Spinal cord (tissue), 10 donors: ENCODE data around the gene AGPAT3. TPM values are rescaled to one million over a fixed set of nuclear protein-coding genes. Genes with fewer than 3 reads are reported as not detected.

ENCODE experiments used
- DNase-seq, 6 donors: peaks; one replicate each; pipeline versions ENCODE4 v3.0.0 to v3.0.0-alpha.2; 2013 to 2015; ENCODE audit warnings: low spot score in 6 of 6, low read depth in 4 of 6
- H3K27ac ChIP-seq: one replicate; pipeline ENCODE4 v1.5.1; 2013; ENCODE audit warnings: low read depth, low read length, control low read depth
- H3K27me3 ChIP-seq: one replicate; pipeline ENCODE4 v1.6.1; 2013; ENCODE audit warnings: low read length; ENCODE audit not compliant: control insufficient read depth, insufficient read depth
- H3K36me3 ChIP-seq: one replicate; pipeline ENCODE4 v1.6.1; 2013; ENCODE audit warnings: low read length; ENCODE audit not compliant: control insufficient read depth, insufficient read depth
- H3K4me1 ChIP-seq: one replicate; pipeline ENCODE4 v1.6.1; 2013; ENCODE audit warnings: low read length; ENCODE audit not compliant: control insufficient read depth, insufficient read depth
- H3K4me3 ChIP-seq: one replicate; pipeline ENCODE4 v1.5.1; 2013; ENCODE audit warnings: low read depth, low read length, control low read depth
- H3K9me3 ChIP-seq: one replicate; pipeline ENCODE4 v1.6.1; 2013; ENCODE audit warnings: low read length; ENCODE audit not compliant: control insufficient read depth, insufficient read depth
- WGBS: methylation state at CpG from one replicate; pipeline ENCODE4 v1.1.5; 2013; ENCODE audit warnings: missing lambda C conversion rate; ENCODE audit not compliant: insufficient coverage; 5-methylcytosine and 5-hydroxymethylcytosine counted together
- polyA plus RNA-seq, 2 donors: library from polyadenylated mRNA; unstranded; fragments of 120-200 nt; gene quantifications; one replicate each; pipeline ENCODE4 v1.2.1, GENCODE V29; 2013; ENCODE audit not compliant: insufficient read length in 2 of 2
- total RNA-seq, 2 donors: library from RNA; depleted of rRNA in 1 of 2; stranded (reverse); fragments of 120-200 nt in 1 of 2; fragments of >200 nt in 1 of 2; gene quantifications; one replicate each; pipeline versions ENCODE4 v1.2.3 to v1.2.4, GENCODE V29; 2013 to 2014
- donor health status: healthy.

The AGPAT3 gene
- total and polyA plus RNA-seq, 4 donors, result 33.7 to 63.3 (median 49.3) TPM

GRCh38 chr21:43868461-43868860 is 3.4 kb downstream of the AGPAT3 start:
- WGBS, result 89% methylated on average over 4 of the region's 6 CpGs
- no peak for DNase-seq

GRCh38 chr21:43869486-43870325 is 4.7 kb downstream of the AGPAT3 start:
- H3K27me3 ChIP-seq, result no peaks in the 10 kb centered on the region
- H3K4me3 ChIP-seq, result no peak overlapping the region
- H3K36me3 ChIP-seq, result peaks cover 27% of the 10 kb centered on the region
- WGBS, result 86% methylated on average over 15 of the region's 21 CpGs
- H3K9me3 ChIP-seq, result no peaks in the 10 kb centered on the region
- DNase-seq, result no peak
- H3K4me1 ChIP-seq, result peaks cover 19% of the 10 kb centered on the region
- no peak overlapping the region for H3K27ac ChIP-seq

More at GRCh38 chr21:43868461-43868860, 3.4 kb downstream of the AGPAT3 start:
- no peaks in the 10 kb centered on the region for H3K9me3 ChIP-seq
- H3K27me3 ChIP-seq, result no peaks in the 10 kb centered on the region
- no peak overlapping the region for H3K4me3 ChIP-seq
- no peak overlapping the region for H3K27ac ChIP-seq
- H3K4me1 ChIP-seq, result peaks cover 23% of the 10 kb centered on the region
- peaks cover 27% of the 10 kb centered on the region for H3K36me3 ChIP-seq

DNA sequence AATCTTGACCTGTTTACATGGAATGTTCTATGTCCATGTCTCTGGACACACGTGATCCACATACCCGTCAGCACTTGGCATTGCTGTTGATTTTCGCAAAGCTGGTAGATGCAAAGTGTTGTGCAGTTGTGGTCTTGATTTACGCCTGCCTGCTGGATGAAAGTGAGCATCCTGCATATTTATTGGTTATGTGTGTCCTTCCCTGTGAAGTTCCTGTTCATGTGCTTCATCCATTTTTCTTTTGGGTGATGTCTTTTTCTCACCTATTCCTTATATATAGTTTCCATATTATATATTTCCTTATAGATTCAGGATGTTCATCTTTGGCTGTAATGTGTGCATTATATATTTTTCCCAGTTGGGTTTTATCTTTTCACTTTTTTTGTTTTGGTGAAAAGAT is 6.5 kb downstream of the AGPAT3 start:
- WGBS, result 100% methylated on average over 4 of the region's 4 CpGs
- no peak overlapping the region for H3K27ac ChIP-seq
- peaks cover 27% of the 10 kb centered on the region for H3K36me3 ChIP-seq
- H3K4me3 ChIP-seq, result no peak overlapping the region
- no peak for DNase-seq
- H3K27me3 ChIP-seq, result no peaks in the 10 kb centered on the region
- H3K4me1 ChIP-seq, result peaks cover 16% of the 10 kb centered on the region
- H3K9me3 ChIP-seq, result no peaks in the 10 kb centered on the region

DNA sequence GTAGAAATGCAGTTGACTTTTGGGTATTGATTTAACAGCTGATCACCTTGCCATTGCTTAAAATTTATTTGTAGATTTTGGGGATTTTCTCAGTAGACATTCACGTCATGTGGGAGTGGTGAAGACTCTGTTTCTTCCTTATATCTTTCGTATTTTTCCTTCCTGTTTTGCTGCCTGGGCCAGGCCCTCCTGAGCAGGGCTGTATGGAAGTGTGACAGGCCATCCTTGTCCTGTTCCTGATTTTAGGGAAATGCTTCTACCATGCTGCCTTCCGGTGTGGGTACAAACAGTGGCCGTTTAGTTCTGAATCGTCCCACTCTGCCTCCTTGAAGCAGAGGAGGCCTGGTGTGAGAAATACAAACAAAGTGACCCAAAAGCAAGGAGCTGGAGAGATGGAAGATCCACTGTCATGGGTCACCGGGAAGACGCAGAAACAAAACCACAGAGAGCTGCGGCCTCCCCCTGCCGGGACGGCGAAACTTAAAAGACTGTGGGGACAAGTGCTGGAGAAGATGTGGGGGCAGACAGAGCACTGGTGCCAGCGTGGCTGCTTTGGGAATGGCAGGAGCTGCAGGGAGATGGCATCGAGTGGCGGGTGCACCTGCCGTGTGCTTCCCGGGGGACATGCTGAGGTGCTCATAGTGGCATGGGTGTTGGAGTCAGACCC is 7.6 kb downstream of the AGPAT3 start:
- Histone ChIP-seq H3K4me1 (peaks cover 5% of the 10 kb centered on the region), H3K27me3 (no peaks in the 10 kb centered on the region), H3K27ac (no peak overlapping the region), H3K36me3 (peaks cover 21% of the 10 kb centered on the region), H3K4me3 (no peak overlapping the region), H3K9me3 (no peaks in the 10 kb centered on the region)
- 96% methylated on average over 12 of the region's 16 CpGs for WGBS
- no peak for DNase-seq

DNA sequence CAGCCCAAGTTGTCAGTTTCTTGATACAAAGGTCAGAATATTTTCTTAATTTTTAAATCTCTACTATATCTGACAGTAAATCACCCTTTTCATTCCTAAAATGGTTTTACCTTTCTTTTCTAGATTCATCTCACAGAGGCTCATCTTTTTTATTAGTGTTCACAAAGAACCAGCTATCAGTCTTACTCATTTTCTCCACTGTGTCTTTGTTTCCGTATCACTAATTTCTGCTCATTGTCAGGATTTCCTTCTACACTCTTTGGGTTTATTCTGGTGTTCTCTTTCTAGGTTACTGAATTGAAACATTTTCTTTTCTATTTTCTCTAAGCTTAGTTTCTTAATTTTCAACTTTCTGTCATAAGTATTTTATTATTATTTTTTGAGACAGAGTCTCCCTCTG is 8.7 kb downstream of the AGPAT3 start:
- Histone ChIP-seq H3K36me3 (peaks cover 23% of the 10 kb centered on the region), H3K4me3 (no peak overlapping the region), H3K27ac (no peak overlapping the region), H3K27me3 (no peaks in the 10 kb centered on the region), H3K9me3 (no peaks in the 10 kb centered on the region), H3K4me1 (peaks cover 5% of the 10 kb centered on the region)
- no CpG with 5 or more reads among the region's 1 CpG for WGBS
- DNase-seq, result no peak

GRCh38 chr21:43874085-43874805 is 9.2 kb downstream of the AGPAT3 start:
- DNase-seq, result no peak
- H3K4me3 ChIP-seq, result no peak overlapping the region
- H3K4me1 ChIP-seq, result peaks cover 5% of the 10 kb centered on the region
- H3K27me3 ChIP-seq, result no peaks in the 10 kb centered on the region
- H3K9me3 ChIP-seq, result no peaks in the 10 kb centered on the region
- WGBS, result 81% methylated on average over 5 of the region's 12 CpGs
- H3K36me3 ChIP-seq, result peaks cover 24% of the 10 kb centered on the region
- no peak overlapping the region for H3K27ac ChIP-seq

- Histone ChIP-seq H3K27ac (no peak overlapping the region), H3K4me1 (peaks cover 11% of the 10 kb centered on the region), H3K4me3 (no peak overlapping the region), H3K36me3 (peaks cover 24% of the 10 kb centered on the region), H3K9me3 (no peaks in the 10 kb centered on the region), H3K27me3 (no peaks in the 10 kb centered on the region)
- 90% methylated on average over 2 of the region's 5 CpGs for WGBS
- no peak for DNase-seq
Observed at GRCh38 chr21:43876605-43877004, 11.6 kb downstream of the AGPAT3 start.

DNA sequence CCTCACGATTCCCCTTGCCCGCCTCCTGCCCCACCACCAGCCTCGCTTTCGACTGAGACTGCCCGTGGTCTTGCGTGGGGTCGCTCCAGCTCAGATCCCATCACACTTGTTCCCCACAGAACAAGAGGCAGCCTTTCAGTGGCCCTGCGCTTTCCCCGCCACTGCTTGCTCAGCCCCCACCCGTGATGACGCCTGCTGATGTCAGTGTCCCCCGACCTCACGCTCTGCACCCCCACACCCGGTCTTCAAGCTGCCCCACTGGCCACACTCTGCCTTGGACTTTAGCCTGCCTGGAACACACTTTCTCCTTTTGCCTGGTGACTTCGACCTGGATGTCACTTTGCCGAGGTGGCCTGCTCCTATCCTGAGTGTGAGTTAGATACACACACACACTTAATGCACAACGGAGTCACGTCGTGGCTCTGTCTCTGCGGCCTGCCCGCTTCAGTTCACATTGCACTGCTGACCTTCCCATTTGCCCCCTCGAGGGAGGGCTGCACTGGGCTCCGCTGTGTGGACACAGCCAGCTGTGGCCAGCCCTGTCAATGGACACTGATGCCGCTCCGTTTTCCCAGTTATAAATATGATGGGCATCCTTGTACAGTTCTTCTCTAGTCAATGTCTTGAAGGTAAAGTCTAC is 13.0 kb downstream of the AGPAT3 start:
- Histone ChIP-seq H3K27ac (no peak overlapping the region), H3K4me3 (no peak overlapping the region), H3K9me3 (no peaks in the 10 kb centered on the region), H3K27me3 (no peaks in the 10 kb centered on the region), H3K4me1 (peaks cover 11% of the 10 kb centered on the region), H3K36me3 (peaks cover 29% of the 10 kb centered on the region)
- WGBS, result 88% methylated on average over 23 of the region's 25 CpGs
- no peak for DNase-seq

DNA sequence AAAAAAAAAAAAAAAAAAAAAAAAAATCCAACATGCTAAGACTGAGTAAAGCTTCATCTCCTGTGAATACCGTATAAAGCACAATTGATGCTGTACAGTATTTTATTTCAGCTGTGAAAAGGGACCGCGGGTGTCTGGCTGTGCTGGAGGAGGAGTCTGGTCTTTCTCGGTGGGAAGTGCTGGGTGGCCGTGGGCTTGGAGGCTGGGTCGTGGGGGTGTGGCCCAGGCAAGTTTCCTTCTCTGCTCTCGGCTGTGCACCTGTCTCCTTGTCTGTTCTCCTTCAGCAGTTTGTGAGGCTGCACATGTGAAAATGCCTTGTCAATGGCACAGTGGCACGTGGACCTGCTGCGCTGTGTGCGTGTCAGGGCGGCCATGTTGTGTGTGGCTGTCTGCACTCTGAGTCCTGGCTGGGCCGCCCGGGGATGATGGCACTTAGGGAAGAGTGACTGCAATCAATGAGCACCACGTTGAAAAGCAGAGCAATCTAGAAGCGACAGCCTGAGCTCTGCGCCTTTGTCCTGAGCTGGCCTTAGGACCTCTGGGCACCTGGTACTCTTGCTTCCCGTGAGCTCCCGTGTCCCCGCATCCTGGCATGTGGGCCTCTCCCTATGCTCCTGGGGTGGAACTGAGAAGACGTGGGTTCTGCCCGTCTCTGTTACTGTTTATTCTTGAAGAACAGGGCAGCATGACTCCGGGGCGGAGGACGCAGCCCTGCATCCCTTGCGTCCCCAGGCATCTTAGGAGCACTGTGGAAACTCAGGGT is 14.5 kb downstream of the AGPAT3 start:
- Histone ChIP-seq H3K27me3 (no peaks in the 10 kb centered on the region), H3K9me3 (no peaks in the 10 kb centered on the region), H3K36me3 (peaks cover 29% of the 10 kb centered on the region), H3K4me1 (peaks cover 15% of the 10 kb centered on the region), H3K27ac (no peak overlapping the region), H3K4me3 (no peak overlapping the region)
- WGBS, result 78% methylated on average over 21 of the region's 25 CpGs
- no peak for DNase-seq
